ENCODE measurements around the gene HDHD3.

Gene HDHD3

GRCh38 chr9:113349445-113350094 is 27.2 kb downstream of the HDHD3 start, which contains the start of gene BSPRY:
Gene BSPRY, plus strand, starts transcription at chr9:113349541. Its CDS starts 39 bp downstream, at chr9:113349580.
- TF ChIP-seq ESRRG (CRISPR knock-in tag; IDR thresholded peaks at IDR 0.05) (no peak), CSRNP3 (CRISPR knock-in tag; IDR thresholded peaks at IDR 0.05) (no peak), ZFP30 (CRISPR knock-in tag; IDR thresholded peaks at IDR 0.05) (no peak), BACH2 (CRISPR knock-in tag; IDR thresholded peaks at IDR 0.05; ENCODE audit: borderline replicate concordance) (no peak), TCF4 (CRISPR knock-in tag; IDR thresholded peaks at IDR 0.05; ENCODE audit: borderline replicate concordance) (no peak), ZC3H10 (CRISPR knock-in tag; IDR thresholded peaks at IDR 0.05) (no peak)
- ATAC-seq = peak; percentile 65

- TF ChIP-seq ZNF70 (CRISPR knock-in tag; IDR thresholded peaks at IDR 0.05) = no peak
- ATAC-seq = no peak
Measured at GRCh38 chr9:113349066-113349444, 27.7 kb downstream of the HDHD3 start.

- no peak for ATAC-seq
- TF ChIP-seq CSDC2 (CRISPR knock-in tag; IDR thresholded peaks at IDR 0.05) (no peak), RARB (CRISPR knock-in tag; IDR thresholded peaks at IDR 0.05) (no peak), SNAI2 (CRISPR knock-in tag; IDR thresholded peaks at IDR 0.05) (no peak), PPARA (CRISPR knock-in tag; IDR thresholded peaks at IDR 0.05; ENCODE audit: borderline replicate concordance) (no peak), CSRNP3 (CRISPR knock-in tag; IDR thresholded peaks at IDR 0.05) (no peak), ISL1 (CRISPR knock-in tag; IDR thresholded peaks at IDR 0.05) (no peak), POU6F1 (CRISPR knock-in tag; IDR thresholded peaks at IDR 0.05; ENCODE audit: borderline replicate concordance, low read depth) (no peak), BACH2 (CRISPR knock-in tag; IDR thresholded peaks at IDR 0.05; ENCODE audit: borderline replicate concordance) (no peak)
Measured at GRCh38 chr9:113348437-113348836, 28.3 kb downstream of the HDHD3 start.

GRCh38 chr9:113345671-113346070 is 31.1 kb downstream of the HDHD3 start:
- TF ChIP-seq SNAI2 (CRISPR knock-in tag; IDR thresholded peaks at IDR 0.05) = peak; percentile 56; the same call in 1 of the 2 replicates
- TF ChIP-seq TCF4 (CRISPR knock-in tag; IDR thresholded peaks at IDR 0.05; ENCODE audit: borderline replicate concordance) = no peak
- TF ChIP-seq RARB (CRISPR knock-in tag; IDR thresholded peaks at IDR 0.05) = no peak
- no peak for TF ChIP-seq ZFP3 (CRISPR knock-in tag; IDR thresholded peaks at IDR 0.05)
- ATAC-seq = no peak

- TF ChIP-seq CSDC2 (CRISPR knock-in tag; IDR thresholded peaks at IDR 0.05) (no peak), SNAI2 (CRISPR knock-in tag; IDR thresholded peaks at IDR 0.05) (no peak), TCF4 (CRISPR knock-in tag; IDR thresholded peaks at IDR 0.05; ENCODE audit: borderline replicate concordance) (no peak), OSR1 (CRISPR knock-in tag; IDR thresholded peaks at IDR 0.05) (no peak)
- no peak for ATAC-seq
Measured at GRCh38 chr9:113345190-113345589, 31.6 kb downstream of the HDHD3 start.

- ATAC-seq = peak; percentile 10; the same call in 1 of the 3 replicates
Measured at GRCh38 chr9:113343732-113344231, 33.0 kb downstream of the HDHD3 start.

More at GRCh38 chr9:113343732-113344231, 33.0 kb downstream of the HDHD3 start:
- TF ChIP-seq GLIS3 (CRISPR knock-in tag; IDR thresholded peaks at IDR 0.05) = no peak
- no peak for TF ChIP-seq PATZ1 (CRISPR knock-in tag; IDR thresholded peaks at IDR 0.05; ENCODE audit: borderline replicate concordance)
- no peak for TF ChIP-seq ZNF70 (CRISPR knock-in tag; IDR thresholded peaks at IDR 0.05)
- no peak for TF ChIP-seq PPARA (CRISPR knock-in tag; IDR thresholded peaks at IDR 0.05; ENCODE audit: borderline replicate concordance)
- TF ChIP-seq RARB (CRISPR knock-in tag; IDR thresholded peaks at IDR 0.05) = no peak
- TF ChIP-seq ZFP3 (CRISPR knock-in tag; IDR thresholded peaks at IDR 0.05) = no peak
- TF ChIP-seq TOX (CRISPR knock-in tag; IDR thresholded peaks at IDR 0.05; ENCODE audit: borderline replicate concordance) = no peak
- TF ChIP-seq BACH2 (CRISPR knock-in tag; IDR thresholded peaks at IDR 0.05; ENCODE audit: borderline replicate concordance) = no peak
